ENCODE measurements around the gene JKAMP. TPM values are rescaled to one million over a fixed set of nuclear protein-coding genes. Genes with fewer than 3 reads are reported as not detected.

The JKAMP gene
- total and polyA plus RNA-seq, 3 donors from 2014 or later = 76.7 to 87.2 (median 81.4) TPM

GRCh38 chr14:59529189-59529588, 44.9 kb downstream of the JKAMP start:
- TF ChIP-seq POLR2A (IDR thresholded peaks at IDR 0.05) (no peak), CTCF (IDR thresholded peaks at IDR 0.05) (no peak)
- Histone ChIP-seq H3K27ac (no peak overlapping the region), H3K4me3 (no peak overlapping the region), H3K27me3 (no peaks in the 10 kb centered on the region), H3K9me3 (no peaks in the 10 kb centered on the region), H3K36me3 (ENCODE audit: low read depth, missing control alignments) (no peaks in the 10 kb centered on the region), H3K4me1 (no peaks in the 10 kb centered on the region)
- intact Hi-C loops (cut with DNase I; ENCODE audit: low total_unique reads) = no loop called here
- DNase-seq = no peak
- 88 to 89% methylated on average over 2 of the region's 2 CpGs for WGBS, 2 donors

GRCh38 chr14:59530349-59530748, 46.0 kb downstream of the JKAMP start:
- Histone ChIP-seq H3K4me1 (no peaks in the 10 kb centered on the region), H3K4me3 (no peak overlapping the region), H3K36me3 (ENCODE audit: low read depth, missing control alignments) (no peaks in the 10 kb centered on the region), H3K27ac (no peak overlapping the region), H3K9me3 (no peaks in the 10 kb centered on the region), H3K27me3 (no peaks in the 10 kb centered on the region)
- no peak for DNase-seq
- intact Hi-C loops (cut with DNase I; ENCODE audit: low total_unique reads) = no loop called here
- TF ChIP-seq POLR2A (IDR thresholded peaks at IDR 0.05) (no peak), CTCF (IDR thresholded peaks at IDR 0.05) (no peak)

GRCh38 chr14:59532419-59532818, 48.1 kb downstream of the JKAMP start:
- no peaks in the 10 kb centered on the region for H3K36me3 ChIP-seq (ENCODE audit: low read depth, missing control alignments)
- no peak overlapping the region for H3K27ac ChIP-seq
- no peak for DNase-seq
- no peaks in the 10 kb centered on the region for H3K9me3 ChIP-seq
- H3K27me3 ChIP-seq = no peaks in the 10 kb centered on the region
- no peak overlapping the region for H3K4me3 ChIP-seq
- TF ChIP-seq CTCF (IDR thresholded peaks at IDR 0.05) = no peak
- TF ChIP-seq POLR2A (IDR thresholded peaks at IDR 0.05) = no peak
- no peaks in the 10 kb centered on the region for H3K4me1 ChIP-seq
- WGBS, 2 donors = 95 to 100% methylated on average over 1 of the region's 1 CpG
- intact Hi-C loops (cut with DNase I; ENCODE audit: low total_unique reads) = no loop called here

- Histone ChIP-seq H3K4me1 (no peaks in the 10 kb centered on the region), H3K27me3 (no peaks in the 10 kb centered on the region), H3K36me3 (ENCODE audit: low read depth, missing control alignments) (no peaks in the 10 kb centered on the region), H3K27ac (no peak overlapping the region), H3K4me3 (no peak overlapping the region), H3K9me3 (no peaks in the 10 kb centered on the region)
- intact Hi-C loops (cut with DNase I; ENCODE audit: low total_unique reads) = no loop called here
- no peak for DNase-seq
- no peak for TF ChIP-seq POLR2A (IDR thresholded peaks at IDR 0.05)
- WGBS, 2 donors = 78 to 80% methylated on average over 7 of the region's 7 CpGs
Observed at GRCh38 chr14:59534361-59534987, 50.2 kb downstream of the JKAMP start.

GRCh38 chr14:59537476-59537875, 53.2 kb downstream of the JKAMP start:
- H3K4me1 ChIP-seq = no peaks in the 10 kb centered on the region
- no peaks in the 10 kb centered on the region for H3K9me3 ChIP-seq
- TF ChIP-seq POLR2A (IDR thresholded peaks at IDR 0.05) (no peak), CTCF (IDR thresholded peaks at IDR 0.05) (no peak)
- no peaks in the 10 kb centered on the region for H3K27me3 ChIP-seq
- H3K36me3 ChIP-seq (ENCODE audit: low read depth, missing control alignments) = no peaks in the 10 kb centered on the region
- H3K4me3 ChIP-seq = no peak overlapping the region
- intact Hi-C loops (cut with DNase I; ENCODE audit: low total_unique reads) = no loop called here
- DNase-seq = no peak
- 96 to 100% methylated on average over 1 of the region's 1 CpG for WGBS, 2 donors
- no peak overlapping the region for H3K27ac ChIP-seq
